ENCODE measurements around the gene PCDH9. TPM values are rescaled to one million over a fixed set of nuclear protein-coding genes. Genes with fewer than 3 reads are reported as not detected.

Gene PCDH9
- total and polyA plus RNA-seq, 5 donors from 2014 or later: 0.08 to 0.77 (median 0.09) TPM

GRCh38 chr13:66844933-66845332, 385.2 kb downstream of the PCDH9 start:
- Mint-ChIP-seq H3K27me3 (no peaks in the 10 kb centered on the region), H3K36me3 (no peaks in the 10 kb centered on the region), H3K4me3 (no peak overlapping the region), H3K9me3 (peaks cover 0 to 14% (median 10%) of the 10 kb centered on the region in 7 donors), H3K4me1 (no peaks in the 10 kb centered on the region), H3K27ac (no peak overlapping the region)
- no peak overlapping the region for H3K4me3 ChIP-seq (ENCODE audit: low read depth, low read length)
- peaks cover 0 to 2% of the 10 kb centered on the region in 2 experiments for H3K9me3 ChIP-seq (ENCODE audit: control insufficient read depth in 2 of 2, low read length in 2 of 2)
- no peak overlapping the region for H3K27ac ChIP-seq (ENCODE audit: insufficient read depth, low read length, poor library complexity, severe bottlenecking)
- DNase-seq (no peak), ATAC-seq (ENCODE audit: low read depth in 2 of 2) (no peak)
- no peaks in the 10 kb centered on the region for H3K4me1 ChIP-seq (ENCODE audit: control insufficient read depth, insufficient read depth, low read length, poor library complexity, severe bottlenecking)
- no peaks in the 10 kb centered on the region for H3K27me3 ChIP-seq (ENCODE audit: control insufficient read depth, insufficient read depth, low read length)
- no peaks in the 10 kb centered on the region for H3K36me3 ChIP-seq (ENCODE audit: control insufficient read depth, insufficient read depth, low read length)

GRCh38 chr13:66842766-66843165, 387.4 kb downstream of the PCDH9 start:
- Mint-ChIP-seq H3K27me3 (no peaks in the 10 kb centered on the region), H3K27ac (no peak overlapping the region), H3K9me3 (peaks cover 0 to 15% (median 10%) of the 10 kb centered on the region in 7 donors), H3K36me3 (no peaks in the 10 kb centered on the region), H3K4me1 (no peaks in the 10 kb centered on the region), H3K4me3 (no peak overlapping the region)
- ATAC-seq (ENCODE audit: low read depth in 2 of 2) (no peak), DNase-seq (no peak)
- no peak overlapping the region for H3K27ac ChIP-seq (ENCODE audit: insufficient read depth, low read length, poor library complexity, severe bottlenecking)
- no peak overlapping the region for H3K4me3 ChIP-seq (ENCODE audit: low read depth, low read length)
- peaks cover 0 to 2% of the 10 kb centered on the region in 2 experiments for H3K9me3 ChIP-seq (ENCODE audit: control insufficient read depth in 2 of 2, low read length in 2 of 2)
- H3K4me1 ChIP-seq (ENCODE audit: control insufficient read depth, insufficient read depth, low read length, poor library complexity, severe bottlenecking): no peaks in the 10 kb centered on the region
- H3K36me3 ChIP-seq (ENCODE audit: control insufficient read depth, insufficient read depth, low read length): no peaks in the 10 kb centered on the region
- H3K27me3 ChIP-seq (ENCODE audit: control insufficient read depth, insufficient read depth, low read length): no peaks in the 10 kb centered on the region

- no peak overlapping the region for H3K27ac ChIP-seq (ENCODE audit: insufficient read depth, low read length, poor library complexity, severe bottlenecking)
- H3K27me3 ChIP-seq (ENCODE audit: control insufficient read depth, insufficient read depth, low read length): no peaks in the 10 kb centered on the region
- H3K9me3 Mint-ChIP-seq: peaks cover 0 to 21% (median 11%) of the 10 kb centered on the region in 7 donors
- H3K36me3 ChIP-seq (ENCODE audit: control insufficient read depth, insufficient read depth, low read length): no peaks in the 10 kb centered on the region
- no peak for DNase-seq
- H3K4me3 ChIP-seq (ENCODE audit: low read depth, low read length): no peak overlapping the region
- H3K4me3 Mint-ChIP-seq: no peak overlapping the region
- no peaks in the 10 kb centered on the region for H3K27me3 Mint-ChIP-seq
- H3K4me1 Mint-ChIP-seq: no peaks in the 10 kb centered on the region
- H3K36me3 Mint-ChIP-seq: no peaks in the 10 kb centered on the region
- no peak for ATAC-seq (ENCODE audit: low read depth in 2 of 2)
- H3K4me1 ChIP-seq (ENCODE audit: control insufficient read depth, insufficient read depth, low read length, poor library complexity, severe bottlenecking): no peaks in the 10 kb centered on the region
- H3K9me3 ChIP-seq (ENCODE audit: control insufficient read depth in 2 of 2, low read length in 2 of 2): peaks cover 0 to 2% of the 10 kb centered on the region in 2 experiments
- H3K27ac Mint-ChIP-seq: no peak overlapping the region
Measured at GRCh38 chr13:66840621-66841020, 389.5 kb downstream of the PCDH9 start.

- H3K27me3 Mint-ChIP-seq: no peaks in the 10 kb centered on the region
- H3K9me3 Mint-ChIP-seq: peaks cover 2 to 36% (median 11%) of the 10 kb centered on the region in 7 donors
- H3K36me3 Mint-ChIP-seq: no peaks in the 10 kb centered on the region
- Histone ChIP-seq H3K36me3 (ENCODE audit: control insufficient read depth, insufficient read depth, low read length) (no peaks in the 10 kb centered on the region), H3K4me3 (ENCODE audit: low read depth, low read length) (no peak overlapping the region), H3K4me1 (ENCODE audit: control insufficient read depth, insufficient read depth, low read length, poor library complexity, severe bottlenecking) (no peaks in the 10 kb centered on the region), H3K9me3 (ENCODE audit: control insufficient read depth in 2 of 2, low read length in 2 of 2) (peaks cover 2 to 3% of the 10 kb centered on the region in 2 experiments), H3K27ac (ENCODE audit: insufficient read depth, low read length, poor library complexity, severe bottlenecking) (no peak overlapping the region), H3K27me3 (ENCODE audit: control insufficient read depth, insufficient read depth, low read length) (no peaks in the 10 kb centered on the region)
- no peak for ATAC-seq (ENCODE audit: low read depth in 2 of 2)
- no peak overlapping the region for H3K4me3 Mint-ChIP-seq
- no peak overlapping the region for H3K27ac Mint-ChIP-seq
- peaks cover 0 to 7% (median 0%) of the 10 kb centered on the region in 4 donors for H3K4me1 Mint-ChIP-seq
- DNase-seq: no peak
Measured at GRCh38 chr13:66837246-66837645, 392.9 kb downstream of the PCDH9 start.

- ATAC-seq (ENCODE audit: low read depth in 2 of 2): no peak
- Histone ChIP-seq H3K27me3 (ENCODE audit: control insufficient read depth, insufficient read depth, low read length) (no peaks in the 10 kb centered on the region), H3K4me3 (ENCODE audit: low read depth, low read length) (no peak overlapping the region), H3K27ac (ENCODE audit: insufficient read depth, low read length, poor library complexity, severe bottlenecking) (no peak overlapping the region), H3K9me3 (ENCODE audit: control insufficient read depth in 2 of 2, low read length in 2 of 2) (peaks cover 0 to 3% of the 10 kb centered on the region in 2 experiments), H3K4me1 (ENCODE audit: control insufficient read depth, insufficient read depth, low read length, poor library complexity, severe bottlenecking) (no peaks in the 10 kb centered on the region), H3K36me3 (ENCODE audit: control insufficient read depth, insufficient read depth, low read length) (no peaks in the 10 kb centered on the region)
- no peaks in the 10 kb centered on the region for H3K36me3 Mint-ChIP-seq
- H3K27ac Mint-ChIP-seq: no peak overlapping the region
- H3K27me3 Mint-ChIP-seq: no peaks in the 10 kb centered on the region
- no peak for DNase-seq
- H3K4me3 Mint-ChIP-seq: no peak overlapping the region
- H3K9me3 Mint-ChIP-seq: peaks cover 3 to 33% (median 8%) of the 10 kb centered on the region in 7 donors
- H3K4me1 Mint-ChIP-seq: peaks cover 0 to 7% (median 0%) of the 10 kb centered on the region in 4 donors
Measured at GRCh38 chr13:66835040-66835628, 395.0 kb downstream of the PCDH9 start.

- Mint-ChIP-seq H3K27me3 (no peaks in the 10 kb centered on the region), H3K9me3 (peaks cover 4 to 27% (median 7%) of the 10 kb centered on the region in 7 donors), H3K4me1 (peaks cover 0 to 7% (median 0%) of the 10 kb centered on the region in 4 donors), H3K27ac (no peak overlapping the region), H3K4me3 (no peak overlapping the region), H3K36me3 (no peaks in the 10 kb centered on the region)
- H3K36me3 ChIP-seq (ENCODE audit: control insufficient read depth, insufficient read depth, low read length): no peaks in the 10 kb centered on the region
- no peak overlapping the region for H3K27ac ChIP-seq (ENCODE audit: insufficient read depth, low read length, poor library complexity, severe bottlenecking)
- H3K4me1 ChIP-seq (ENCODE audit: control insufficient read depth, insufficient read depth, low read length, poor library complexity, severe bottlenecking): no peaks in the 10 kb centered on the region
- no peak for DNase-seq
- H3K4me3 ChIP-seq (ENCODE audit: low read depth, low read length): no peak overlapping the region
- no peak for ATAC-seq (ENCODE audit: low read depth in 2 of 2)
- peaks cover 0 to 3% of the 10 kb centered on the region in 2 experiments for H3K9me3 ChIP-seq (ENCODE audit: control insufficient read depth in 2 of 2, low read length in 2 of 2)
- H3K27me3 ChIP-seq (ENCODE audit: control insufficient read depth, insufficient read depth, low read length): no peaks in the 10 kb centered on the region
Measured at GRCh38 chr13:66830940-66831716, 399.0 kb downstream of the PCDH9 start.

- no peaks in the 10 kb centered on the region for H3K36me3 ChIP-seq (ENCODE audit: control insufficient read depth, insufficient read depth, low read length)
- Mint-ChIP-seq H3K27me3 (no peaks in the 10 kb centered on the region), H3K9me3 (peaks cover 4 to 26% (median 7%) of the 10 kb centered on the region in 7 donors), H3K4me3 (no peak overlapping the region), H3K27ac (no peak overlapping the region), H3K36me3 (no peaks in the 10 kb centered on the region), H3K4me1 (peaks cover 0 to 7% (median 0%) of the 10 kb centered on the region in 4 donors)
- H3K27ac ChIP-seq (ENCODE audit: insufficient read depth, low read length, poor library complexity, severe bottlenecking): no peak overlapping the region
- ATAC-seq (ENCODE audit: low read depth in 2 of 2) (no peak), DNase-seq (no peak)
- H3K9me3 ChIP-seq (ENCODE audit: control insufficient read depth in 2 of 2, low read length in 2 of 2): peaks cover 0 to 3% of the 10 kb centered on the region in 2 experiments
- no peaks in the 10 kb centered on the region for H3K4me1 ChIP-seq (ENCODE audit: control insufficient read depth, insufficient read depth, low read length, poor library complexity, severe bottlenecking)
- H3K4me3 ChIP-seq (ENCODE audit: low read depth, low read length): no peak overlapping the region
- H3K27me3 ChIP-seq (ENCODE audit: control insufficient read depth, insufficient read depth, low read length): no peaks in the 10 kb centered on the region
Measured at GRCh38 chr13:66829803-66830202, 400.3 kb downstream of the PCDH9 start.

Data from CD4-positive, CD25-positive, alpha-beta regulatory T cell (primary cell).